Tongue (tissue), 2 donors: ENCODE measurements around the gene TACC2. TPM values are rescaled to one million over a fixed set of nuclear protein-coding genes. Genes with fewer than 3 reads are reported as not detected.
"Not testable (repeated sequence)": the region's sequence is repeated elsewhere in the genome, so short reads cannot be mapped to it uniquely, and the experiment has no call there.

Experiments used
- DNase-seq: peaks from one replicate; pipeline ENCODE4 v3.0.0-alpha.2; 2015
- total RNA-seq: library from RNA; depleted of rRNA; stranded (reverse); fragments of >200 nt; gene quantifications from one replicate; pipeline ENCODE4 v1.2.3, GENCODE V29; 2014

The TACC2 gene
- total RNA-seq, 1 donor from 2014 or later, result 128 TPM

GRCh38 chr10:122096181-122096580, 107.2 kb downstream of the TACC2 start:
- DNase-seq, result not testable (repeated sequence)

- no peak for DNase-seq
These were observed 107.7 kb downstream of the TACC2 start for GRCh38 chr10:122096705-122097104.

GRCh38 chr10:122097935-122098334, 109.0 kb downstream of the TACC2 start:
- no peak for DNase-seq

GRCh38 chr10:122098924-122099323, 110.0 kb downstream of the TACC2 start:
- DNase-seq, result peak; percentile 85

GRCh38 chr10:122099562-122099961, 110.6 kb downstream of the TACC2 start:
- no peak for DNase-seq

- DNase-seq, result no peak
These were observed 113.3 kb downstream of the TACC2 start for GRCh38 chr10:122102146-122102868.

GRCh38 chr10:122102869-122103525, 114.0 kb downstream of the TACC2 start:
- DNase-seq, result no peak

- DNase-seq, result no peak
These were observed 114.6 kb downstream of the TACC2 start for GRCh38 chr10:122103592-122103991.

GRCh38 chr10:122108786-122109185, 119.8 kb downstream of the TACC2 start:
- DNase-seq, result not testable (repeated sequence)

GRCh38 chr10:122112021-122112616, 123.2 kb downstream of the TACC2 start:
- DNase-seq, result peak; percentile 64

GRCh38 chr10:122112625-122113160, 123.7 kb downstream of the TACC2 start:
- peak; percentile 94 for DNase-seq

GRCh38 chr10:122113161-122113944, 124.4 kb downstream of the TACC2 start:
- peak; percentile 84 for DNase-seq

GRCh38 chr10:122113945-122114747, 125.2 kb downstream of the TACC2 start:
- peak; percentile 51 for DNase-seq

- no peak for DNase-seq
These were observed 126.9 kb downstream of the TACC2 start for GRCh38 chr10:122115874-122116273.

GRCh38 chr10:122116331-122116730, 127.4 kb downstream of the TACC2 start:
- no peak for DNase-seq

- DNase-seq, result no peak
These were observed 128.5 kb downstream of the TACC2 start for GRCh38 chr10:122117475-122117874.

- no peak for DNase-seq
These were observed 131.2 kb downstream of the TACC2 start for GRCh38 chr10:122120008-122120744.

GRCh38 chr10:122121059-122121458, 132.1 kb downstream of the TACC2 start:
- DNase-seq, result no peak

GRCh38 chr10:122122493-122122892, 133.5 kb downstream of the TACC2 start:
- no peak for DNase-seq

- no peak for DNase-seq
These were observed 134.2 kb downstream of the TACC2 start for GRCh38 chr10:122123186-122123585.

GRCh38 chr10:122124342-122124741, 135.4 kb downstream of the TACC2 start:
- DNase-seq, result no peak
